IMR-90 (cell line): Measurements from ENCODE around the gene CDC42EP5. TPM values are rescaled to one million over a fixed set of nuclear protein-coding genes. Genes with fewer than 3 reads are reported as not detected.
A peak's percentile ranks its signal among the peaks of the same experiment; 100 is the strongest.

ENCODE experiments used
- ATAC-seq: fragments of 200-7000 bp; cut with Tn5 transposase; 2 replicates; pipeline ENCODE4 v1.9.1; 2020; ENCODE audit warnings: low read depth, mild to moderate bottlenecking, moderate library complexity
- Bru-seq: library from RNA; stranded (reverse); fragments of 400-500 nt; gene quantifications from one replicate; lab custom pipeline; 2021; lab: Mats Ljungman, UMichigan
- BruChase-seq, 2 experiments: library from RNA; stranded (reverse); fragments of 400-500 nt; gene quantifications; one replicate each; lab custom pipeline; 2021; lab: Mats Ljungman, UMichigan
- BruUV-seq: library from RNA; stranded (reverse); fragments of 400-500 nt; replicated peaks from 2 replicates; lab custom pipeline; 2021; lab: Mats Ljungman, UMichigan
- CTCF ChIA-PET: fragments of 300-600 bp; formaldehyde crosslinking; extraction: SDS; loops from one replicate; lab custom pipeline; 2021; ENCODE audit warnings: antibody characterized with exemption; lab: Yijun Ruan, JAX
- POLR2A ChIA-PET: fragments of 300-600 bp; sonication (Branson Sonifier 250); formaldehyde crosslinking; loops from one replicate; lab custom pipeline; 2022; ENCODE audit warnings: antibody characterized with exemption; ENCODE audit not compliant: unreplicated experiment; lab: Charles Lee
- DNase-seq: peaks from one replicate; pipeline ENCODE4 v3.0.0; 2013
- H2AFZ ChIP-seq: replicated peaks from 2 replicates; pipeline ENCODE3; 2013; ENCODE audit warnings: low read length, mild to moderate bottlenecking; ENCODE audit not compliant: poor library complexity
- H2AK5ac ChIP-seq: 2 replicates; pipeline ENCODE4 v1.6.1; 2013; ENCODE audit warnings: low read depth, low read length, inconsistent platforms
- H2AK9ac ChIP-seq: replicated peaks from 2 replicates; pipeline ENCODE3; 2013; ENCODE audit warnings: mild to moderate bottlenecking, low read depth, low read length, moderate library complexity; ENCODE audit not compliant: poor library complexity
- H2BK120ac ChIP-seq: 2 replicates; pipeline ENCODE4 v1.6.1; 2013; ENCODE audit warnings: low read depth, low read length, inconsistent platforms
- H2BK15ac ChIP-seq: 3 replicates; pipeline ENCODE4 v1.6.1; 2013; ENCODE audit warnings: low read depth, low read length, inconsistent platforms
- H2BK20ac ChIP-seq: 2 replicates; pipeline ENCODE4 v1.6.1; 2013; ENCODE audit warnings: low read depth, mild to moderate bottlenecking, inconsistent platforms, low read length, moderate library complexity
- H2BK5ac ChIP-seq: 2 replicates; pipeline ENCODE4 v1.6.1; 2013; ENCODE audit warnings: mild to moderate bottlenecking, low read depth, low read length, inconsistent platforms; ENCODE audit not compliant: poor library complexity, severe bottlenecking
- H3K14ac ChIP-seq: replicated peaks from 2 replicates; pipeline ENCODE4 v1.6.1; 2013; ENCODE audit warnings: low read depth, low read length, inconsistent platforms
- H3K18ac ChIP-seq: 2 replicates; pipeline ENCODE4 v1.6.1; 2013; ENCODE audit warnings: low read depth, low read length, control low read depth
- H3K23ac ChIP-seq: 2 replicates; pipeline ENCODE4 v1.6.1; 2013; ENCODE audit warnings: low read depth, low read length, inconsistent platforms
- H3K27ac ChIP-seq: 2 replicates; pipeline ENCODE4 v1.5.1; 2013; ENCODE audit warnings: mild to moderate bottlenecking, control low read depth, low read length; ENCODE audit not compliant: insufficient read depth
- H3K27me3 ChIP-seq: 2 replicates; pipeline ENCODE4 v1.6.1; 2013; ENCODE audit warnings: low read length; ENCODE audit not compliant: control insufficient read depth, insufficient read depth
- H3K36me3 ChIP-seq: 2 replicates; pipeline ENCODE4 v1.6.1; 2013; ENCODE audit warnings: low read length, mixed read lengths; ENCODE audit not compliant: control insufficient read depth, insufficient read depth
- H3K4ac ChIP-seq: 2 replicates; pipeline ENCODE4 v1.6.1; 2013; ENCODE audit warnings: low read depth, low read length, inconsistent platforms
- H3K4me1 ChIP-seq: 2 replicates; pipeline ENCODE4 v1.6.1; 2013; ENCODE audit warnings: low read length, mixed read lengths; ENCODE audit not compliant: control insufficient read depth, insufficient read depth
- H3K4me2 ChIP-seq: 2 replicates; pipeline ENCODE4 v1.6.1; 2013; ENCODE audit warnings: low read depth, mild to moderate bottlenecking, control low read depth, low read length, moderate library complexity
- H3K4me3 ChIP-seq: 2 replicates; pipeline ENCODE4 v1.5.1; 2013; ENCODE audit warnings: low read depth, mild to moderate bottlenecking, control low read depth, low read length, moderate library complexity; ENCODE audit not compliant: insufficient read depth
- H3K56ac ChIP-seq: 2 replicates; pipeline ENCODE4 v1.6.1; 2013; ENCODE audit warnings: low read length, inconsistent platforms; ENCODE audit not compliant: insufficient read depth; ENCODE audit errors: extremely low read depth
- H3K79me1 ChIP-seq, 2 experiments: 2 replicates each; pipeline ENCODE4 v1.6.1; 2013; ENCODE audit warnings: low read length in 2 of 2, inconsistent platforms in 1 of 2, low read depth in 1 of 2
- H3K9ac ChIP-seq: 2 replicates; pipeline ENCODE4 v1.6.1; 2013; ENCODE audit warnings: low read depth, low read length, control low read depth
- H3K9me1 ChIP-seq: 2 replicates; pipeline ENCODE4 v1.6.1; 2013; ENCODE audit warnings: low read length, inconsistent platforms; ENCODE audit not compliant: insufficient read depth
- H3K9me3 ChIP-seq: 2 replicates; pipeline ENCODE4 v1.6.1; 2013; ENCODE audit warnings: low read length; ENCODE audit not compliant: control insufficient read depth, insufficient read depth
- H4K20me1 ChIP-seq: 2 replicates; pipeline ENCODE4 v1.6.1; 2013; ENCODE audit warnings: low read length, inconsistent platforms; ENCODE audit not compliant: insufficient read depth
- H4K5ac ChIP-seq: 2 replicates; pipeline ENCODE4 v1.6.1; 2013; ENCODE audit warnings: mild to moderate bottlenecking, low read depth, low read length, control low read depth
- H4K8ac ChIP-seq, 2 experiments: 2 replicates each; pipeline ENCODE4 v1.6.1; 2013; ENCODE audit warnings: low read depth in 2 of 2, low read length in 2 of 2, control low read depth in 1 of 2, inconsistent platforms in 1 of 2
- H4K91ac ChIP-seq: 2 replicates; pipeline ENCODE4 v1.6.1; 2013; ENCODE audit warnings: low read depth, low read length, inconsistent platforms; ENCODE audit not compliant: insufficient read depth
- MAZ ChIP-seq: IDR thresholded peaks from 2 replicates; pipeline ENCODE4 v1.6.1; 2012; ENCODE audit warnings: low read depth, mild to moderate bottlenecking, low read length, improper control_type of control experiment, moderate library complexity, borderline replicate concordance
- NFE2L2 ChIP-seq: fragments of 150-350 bp; IDR thresholded peaks from 2 replicates; pipeline ENCODE4 v1.6.1; 2016; ENCODE audit warnings: low read depth, mild to moderate bottlenecking, low read length
- WGBS, 2 experiments: methylation state at CpG; one replicate each; pipeline versions ENCODE4 v1.1.5 to v1.1.7; 2013; ENCODE audit warnings: missing lambda C conversion rate in 2 of 2; ENCODE audit not compliant: insufficient read length in 1 of 2; ENCODE audit errors: extremely low coverage in 2 of 2; 5-methylcytosine and 5-hydroxymethylcytosine counted together
- dilution Hi-C: fragments of 300-500 bp; cut with HindIII; formaldehyde crosslinking; loops from one replicate; pipeline ENCODE4 v1.14.3; 2018; ENCODE audit warnings: low sequenced_read_pairs; ENCODE audit not compliant: unreplicated experiment
- in situ Hi-C: fragments of 300-500 bp; cut with MboI; formaldehyde crosslinking; loops from 3 replicates; pipeline ENCODE4 v1.14.3; 2019; ENCODE audit warnings: low sequenced_read_pairs, inconsistent platforms, mixed read lengths
- intact Hi-C: fragments of 100-400 bp; cut with micrococcal nuclease; formaldehyde crosslinking; loops from 2 replicates; pipeline ENCODE4 v1.10.0; 2022
- long read RNA-seq: library from polyadenylated mRNA; unstranded; transcript quantifications from one replicate; pipeline ENCODE4 v2.0.0, GENCODE V29; 2021; ENCODE audit not compliant: unreplicated experiment
- polyA plus RNA-seq, 3 experiments: library from polyadenylated mRNA; depleted of rRNA; stranded (reverse); fragments of >200 nt; gene quantifications; 2 replicates each; pipeline ENCODE4 v1.2.3, GENCODE V29; 2012; ENCODE audit warnings: low replicate concordance in 1 of 3
- total RNA-seq: library from RNA; depleted of rRNA; stranded (reverse); fragments of >200 nt; gene quantifications from 2 replicates; pipeline ENCODE4 v1.2.3, GENCODE V29; 2012; rRNA removed
- TF ChIP-seq, protein P1 (sequence below): fragments of 150-350 bp; IDR thresholded peaks from 2 replicates; pipeline ENCODE4 v1.6.1; 2016; ENCODE audit warnings: low read depth, mild to moderate bottlenecking, low read length, moderate library complexity, borderline replicate concordance

CDC42EP5 gene, protein sequence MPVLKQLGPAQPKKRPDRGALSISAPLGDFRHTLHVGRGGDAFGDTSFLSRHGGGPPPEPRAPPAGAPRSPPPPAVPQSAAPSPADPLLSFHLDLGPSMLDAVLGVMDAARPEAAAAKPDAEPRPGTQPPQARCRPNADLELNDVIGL
- total RNA-seq (7.2 and 7.8 TPM in 2 replicates), polyA plus RNA-seq (2012; rRNA removed) (25.3 and 45.3 TPM in 2 replicates), Bru-seq, nascent RNA (percentile 62 among the genes with signal in this experiment), BruChase-seq, experiment 1, labeled RNA remaining after a 6-hour chase (percentile 74 among the genes with signal in this experiment), BruChase-seq, experiment 2, labeled RNA remaining after a 2-hour chase (percentile 70 among the genes with signal in this experiment)
- polyA plus RNA-seq (2012; cell fraction: cytosol; rRNA removed), result 68.0 and 69.8 TPM in 2 replicates
- polyA plus RNA-seq (2012; cell fraction: nucleus; rRNA removed; ENCODE audit: low replicate concordance), result 13.3 and 20.0 TPM in 2 replicates
- long read RNA-seq, transcript CDC42EP5-201 (3 exons, 864 nt), result major isoform, 22 of 33 reads
- long read RNA-seq, partial matches to known transcripts, result 7 of 33 reads
- long read RNA-seq, other reads (novel, unspliced or antisense), result 4 of 33 reads

DNA sequence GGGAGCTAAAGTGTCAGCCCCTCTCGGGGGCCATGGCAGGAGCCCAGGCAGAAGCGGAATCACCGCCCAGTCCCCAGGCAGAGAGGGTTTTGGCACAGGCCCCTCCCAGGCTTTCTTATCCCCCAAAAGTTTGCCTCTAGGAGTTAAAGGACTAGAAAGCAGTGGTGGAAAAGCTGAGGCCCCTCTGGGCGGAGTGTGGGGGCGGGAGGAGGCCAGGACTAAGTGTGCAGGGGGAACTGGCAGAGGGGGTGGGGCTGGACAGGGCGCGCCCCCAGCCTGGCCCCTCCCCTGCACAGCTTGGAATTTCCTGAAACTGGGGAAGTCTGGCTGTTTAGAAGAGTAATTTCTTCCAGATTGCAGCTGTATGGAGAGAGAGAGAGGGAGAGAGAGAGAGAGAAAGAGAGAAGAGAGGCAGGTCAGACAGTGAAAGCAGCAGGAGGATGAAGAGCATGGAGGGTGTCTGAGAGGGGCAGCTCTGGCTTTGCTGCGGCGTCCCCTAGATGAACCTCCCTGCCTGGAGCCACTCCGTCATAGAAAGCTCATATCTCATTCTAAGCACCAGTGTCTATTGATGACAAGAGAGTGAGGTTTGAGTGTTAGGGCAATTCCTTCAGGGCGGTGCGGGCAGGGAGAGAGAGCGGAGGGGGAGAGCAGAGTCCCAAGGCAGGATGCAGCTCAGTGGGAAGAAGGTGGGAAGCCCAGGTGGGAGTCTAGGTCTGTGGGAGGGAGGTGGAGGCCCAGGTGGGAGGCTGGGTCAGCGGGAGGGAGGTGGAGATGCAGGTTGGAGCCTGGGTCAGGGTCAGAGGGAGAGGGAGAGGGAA, at the start of gene CDC42EP5:
Gene CDC42EP5 (minus strand): TSS at position 226 of the 821 bp plus-strand sequence. CDS start 7,749 bp downstream, outside the sequence.
- WGBS, 2 experiments, result 17% methylated on average over 1 of the region's 14 CpGs; no CpG with 5 or more reads in 1 of the 2 experiments
- H2AFZ ChIP-seq, result peak within 1 kb of the TSS; percentile 88
- peak within 1 kb of the TSS; percentile 12 for H2BK20ac ChIP-seq
- H3K36me3 ChIP-seq, result no peaks in the 10 kb centered on the region; the same call in 1 of the 2 replicates
- peak; percentile 99 for ATAC-seq
- H3K9ac ChIP-seq, result peak within 1 kb of the TSS; percentile 81
- H2AK5ac ChIP-seq, result peak within 1 kb of the TSS; percentile 90
- H3K18ac ChIP-seq, result peak within 1 kb of the TSS; percentile 54
- peak within 1 kb of the TSS; percentile 94 for H3K4me2 ChIP-seq
- H4K5ac ChIP-seq, result peak within 1 kb of the TSS; percentile 68
- H3K27me3 ChIP-seq, result 0 out of 2 replicates have a peak, but pooled peaks cover 2% of the 10 kb centered on the region
- in situ Hi-C loops (loop anchor here (25.0 kb wide), 4 partner anchors 361 to 1664 kb away; partner anchors contain the start of genes NAT14, NDUFA3, OSCAR and PRPF31), dilution Hi-C loops (no loop called here), intact Hi-C loops (loop anchor here (10.0 kb wide), 1 partner anchor 592 kb away; the partner anchor contains the start of gene RDH13)
- peak within 1 kb of the TSS; percentile 94 for H2AK9ac ChIP-seq
- peaks cover 12% of the 10 kb centered on the region for H3K4me1 ChIP-seq
- TF ChIP-seq MAZ, result peak; percentile 86; the same call in 1 of the 2 replicates
- TF ChIP-seq, protein P1, sequence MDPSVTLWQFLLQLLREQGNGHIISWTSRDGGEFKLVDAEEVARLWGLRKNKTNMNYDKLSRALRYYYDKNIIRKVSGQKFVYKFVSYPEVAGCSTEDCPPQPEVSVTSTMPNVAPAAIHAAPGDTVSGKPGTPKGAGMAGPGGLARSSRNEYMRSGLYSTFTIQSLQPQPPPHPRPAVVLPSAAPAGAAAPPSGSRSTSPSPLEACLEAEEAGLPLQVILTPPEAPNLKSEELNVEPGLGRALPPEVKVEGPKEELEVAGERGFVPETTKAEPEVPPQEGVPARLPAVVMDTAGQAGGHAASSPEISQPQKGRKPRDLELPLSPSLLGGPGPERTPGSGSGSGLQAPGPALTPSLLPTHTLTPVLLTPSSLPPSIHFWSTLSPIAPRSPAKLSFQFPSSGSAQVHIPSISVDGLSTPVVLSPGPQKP, result no peak
- no peak for TF ChIP-seq NFE2L2
- H4K8ac ChIP-seq, result peak within 1 kb of the TSS; percentile 68 to 96
- peak within 1 kb of the TSS; percentile 70; the same call in 1 of the 3 replicates for H2BK15ac ChIP-seq
- peaks cover 0 to 7% of the 10 kb centered on the region in 2 experiments; a peak in 1 of 4 replicates for H3K79me1 ChIP-seq
- H4K91ac ChIP-seq, result peak within 1 kb of the TSS; percentile 56
- peak within 1 kb of the TSS; percentile 53 for H2BK120ac ChIP-seq
- CTCF ChIA-PET, result interaction anchor here (0.6 to 1.4 kb wide), 2 partner anchors 8 to 10 kb away, joined by 3 to 4 read pairs; partner anchors contain the start of gene LENG9
- no TSS peak for BruUV-seq
- peak within 1 kb of the TSS; percentile 53 for H2BK5ac ChIP-seq
- H3K9me1 ChIP-seq, result peaks cover 4% of the 10 kb centered on the region; the same call in 1 of the 2 replicates
- H3K9me3 ChIP-seq, result no peaks in the 10 kb centered on the region
- peak within 1 kb of the TSS; percentile 54; the same call in 1 of the 2 replicates for H3K56ac ChIP-seq
- peak within 1 kb of the TSS; percentile 64 for H3K14ac ChIP-seq
- POLR2A ChIA-PET, result interaction anchor here (1.4 kb wide), 1 partner anchor 24 kb away, joined by 3 read pairs; the partner anchor contains the start of gene LENG8
- peak within 1 kb of the TSS; percentile 34; the same call in 1 of the 2 replicates for H3K23ac ChIP-seq
- H3K4ac ChIP-seq, result peak within 1 kb of the TSS; percentile 83
- H4K20me1 ChIP-seq, result no peaks in the 10 kb centered on the region
- peak within 1 kb of the TSS; percentile 69 for H3K4me3 ChIP-seq
- H3K27ac ChIP-seq, result peak within 1 kb of the TSS; percentile 92
- peak; percentile 85 for DNase-seq
